ENCODE results near the gene UPK3A.

GRCh38 chr22:45294030-45294429, 9.3 kb downstream of the UPK3A start:
- no peak for TF ChIP-seq EP300 (IDR thresholded peaks at IDR 0.05)
- no peak for TF ChIP-seq POLR2AphosphoS5 (IDR thresholded peaks at IDR 0.05)
